ENCODE results near the gene PCDHA6. TPM values are rescaled to one million over a fixed set of nuclear protein-coding genes. Genes with fewer than 3 reads are reported as not detected.
"Not testable (repeated sequence)": the region's sequence is repeated elsewhere in the genome, so short reads cannot be mapped to it uniquely, and the experiment has no call there.

PCDHA6 gene
- total and polyA plus RNA-seq, 12 donors: 0.14 to 0.31 (median 0.18) TPM; not detected in 9

GRCh38 chr5:140833993-140834392 lies 6.2 kb downstream of the PCDHA6 start, which contains the start of gene PCDHA7:
PCDHA7 (plus strand) TSS chr5:140834269; CDS start chr5:140834384, 115 bp downstream.
- no peaks in the 10 kb centered on the region for H3K36me3 ChIP-seq
- WGBS, 2 donors: 6 to 12% methylated on average over 8 of the region's 8 CpGs
- DNase-seq (no peak), ATAC-seq (no peak)
- H3K27me3 ChIP-seq: peaks cover 0 to 93% (median 54%) of the 10 kb centered on the region in 7 donors
- peaks cover 0 to 62% (median 20%) of the 10 kb centered on the region in 11 donors for H3K9me3 ChIP-seq
- intact Hi-C loops (cut with DNase I): loop anchor here in 2 of 10 donors (5.0 to 10.0 kb wide), 2 partner anchors 208 to 211 kb away; no protein-coding TSS in a partner anchor
- no peak within 1 kb of the TSS for H3K27ac ChIP-seq
- TF ChIP-seq CTCF (IDR thresholded peaks at IDR 0.05): peak in 3 of 9 donors; percentile 18 to 37 (median 24)
- H3K4me3 ChIP-seq: peak within 1 kb of the TSS in 2 of 10 donors; percentile 32 to 38
- no peaks in the 10 kb centered on the region for H3K4me1 ChIP-seq

DNA sequence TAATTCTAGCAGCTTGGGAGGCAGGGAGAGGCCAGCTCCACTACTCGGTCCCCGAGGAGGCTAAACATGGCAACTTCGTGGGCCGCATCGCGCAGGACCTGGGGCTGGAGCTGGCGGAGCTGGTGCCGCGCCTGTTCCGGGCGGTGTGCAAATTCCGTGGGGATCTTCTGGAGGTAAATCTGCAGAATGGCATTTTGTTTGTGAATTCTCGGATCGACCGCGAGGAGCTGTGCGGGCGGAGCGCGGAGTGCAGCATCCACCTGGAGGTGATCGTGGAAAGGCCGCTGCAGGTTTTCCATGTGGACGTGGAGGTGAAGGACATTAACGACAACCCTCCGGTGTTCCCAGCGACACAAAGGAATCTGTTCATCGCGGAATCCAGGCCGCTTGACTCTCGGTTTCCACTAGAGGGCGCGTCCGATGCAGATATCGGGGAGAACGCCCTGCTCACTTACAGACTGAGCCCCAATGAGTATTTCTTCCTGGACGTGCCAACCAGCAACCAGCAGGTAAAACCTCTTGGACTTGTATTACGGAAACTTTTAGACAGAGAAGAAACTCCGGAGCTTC lies 6.8 kb downstream of the PCDHA6 start:
- not testable (repeated sequence) for H3K27ac ChIP-seq, H3K4me1 ChIP-seq, H3K36me3 ChIP-seq, ATAC-seq, DNase-seq
- Histone ChIP-seq H3K27me3 (peaks cover 0 to 93% (median 55%) of the 10 kb centered on the region in 7 donors), H3K4me3 (peak overlapping the region in 2 of 10 donors; percentile 32 to 38), H3K9me3 (peaks cover 0 to 59% (median 15%) of the 10 kb centered on the region in 11 donors)
- 16 to 19% methylated on average over 23 to 26 of the region's 38 CpGs for whole genome bisulfite sequencing, 2 donors
- intact Hi-C loops (cut with DNase I): loop anchor here in 2 of 10 donors (5.0 to 10.0 kb wide), 2 partner anchors 208 to 210 kb away; no protein-coding TSS in a partner anchor

DNA sequence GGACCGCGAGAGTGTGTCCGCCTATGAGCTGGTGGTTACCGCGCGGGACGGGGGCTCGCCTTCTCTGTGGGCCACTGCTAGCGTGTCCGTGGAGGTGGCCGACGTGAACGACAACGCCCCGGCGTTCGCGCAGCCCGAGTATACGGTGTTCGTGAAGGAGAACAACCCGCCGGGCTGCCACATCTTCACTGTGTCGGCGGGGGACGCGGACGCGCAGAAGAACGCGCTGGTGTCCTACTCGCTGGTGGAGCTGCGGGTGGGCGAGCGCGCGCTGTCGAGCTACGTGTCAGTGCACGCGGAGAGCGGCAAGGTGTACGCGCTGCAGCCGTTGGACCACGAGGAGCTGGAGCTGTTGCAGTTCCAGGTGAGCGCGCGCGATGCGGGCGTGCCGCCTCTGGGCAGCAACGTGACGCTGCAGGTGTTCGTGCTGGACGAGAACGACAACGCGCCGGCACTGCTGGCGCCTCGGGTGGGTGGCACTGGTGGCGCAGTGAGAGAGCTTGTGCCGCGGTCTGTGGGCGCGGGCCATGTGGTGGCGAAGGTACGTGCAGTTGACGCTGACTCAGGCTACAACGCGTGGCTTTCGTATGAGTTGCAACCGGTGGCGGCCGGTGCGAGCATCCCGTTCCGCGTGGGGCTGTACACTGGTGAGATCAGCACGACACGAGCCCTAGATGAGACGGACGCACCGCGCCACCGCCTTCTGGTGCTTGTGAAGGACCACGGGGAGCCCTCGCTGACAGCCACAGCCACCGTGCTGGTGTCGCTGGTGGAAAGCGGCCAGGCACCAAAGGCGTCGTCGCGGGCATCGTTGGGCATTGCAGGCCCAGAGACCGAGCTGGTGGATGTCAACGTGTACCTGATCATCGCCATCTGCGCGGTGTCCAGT lies 8.1 kb downstream of the PCDHA6 start:
- TF ChIP-seq CTCF (IDR thresholded peaks at IDR 0.05): no peak
- H3K4me3 ChIP-seq: no peak overlapping the region
- DNase-seq (no peak), ATAC-seq (no peak)
- WGBS, 2 donors: 30 to 39% methylated on average over 103 of the region's 103 CpGs
- no peak overlapping the region for H3K27ac ChIP-seq
- no peaks in the 10 kb centered on the region for H3K4me1 ChIP-seq
- intact Hi-C loops (cut with DNase I): loop anchor here in 1 of 10 donors (10.0 kb wide), 1 partner anchor 209 kb away; no protein-coding TSS in a partner anchor
- H3K9me3 ChIP-seq: peaks cover 0 to 58% (median 7%) of the 10 kb centered on the region in 11 donors
- H3K27me3 ChIP-seq: peaks cover 0 to 93% (median 60%) of the 10 kb centered on the region in 7 donors
- no peaks in the 10 kb centered on the region for H3K36me3 ChIP-seq

DNA sequence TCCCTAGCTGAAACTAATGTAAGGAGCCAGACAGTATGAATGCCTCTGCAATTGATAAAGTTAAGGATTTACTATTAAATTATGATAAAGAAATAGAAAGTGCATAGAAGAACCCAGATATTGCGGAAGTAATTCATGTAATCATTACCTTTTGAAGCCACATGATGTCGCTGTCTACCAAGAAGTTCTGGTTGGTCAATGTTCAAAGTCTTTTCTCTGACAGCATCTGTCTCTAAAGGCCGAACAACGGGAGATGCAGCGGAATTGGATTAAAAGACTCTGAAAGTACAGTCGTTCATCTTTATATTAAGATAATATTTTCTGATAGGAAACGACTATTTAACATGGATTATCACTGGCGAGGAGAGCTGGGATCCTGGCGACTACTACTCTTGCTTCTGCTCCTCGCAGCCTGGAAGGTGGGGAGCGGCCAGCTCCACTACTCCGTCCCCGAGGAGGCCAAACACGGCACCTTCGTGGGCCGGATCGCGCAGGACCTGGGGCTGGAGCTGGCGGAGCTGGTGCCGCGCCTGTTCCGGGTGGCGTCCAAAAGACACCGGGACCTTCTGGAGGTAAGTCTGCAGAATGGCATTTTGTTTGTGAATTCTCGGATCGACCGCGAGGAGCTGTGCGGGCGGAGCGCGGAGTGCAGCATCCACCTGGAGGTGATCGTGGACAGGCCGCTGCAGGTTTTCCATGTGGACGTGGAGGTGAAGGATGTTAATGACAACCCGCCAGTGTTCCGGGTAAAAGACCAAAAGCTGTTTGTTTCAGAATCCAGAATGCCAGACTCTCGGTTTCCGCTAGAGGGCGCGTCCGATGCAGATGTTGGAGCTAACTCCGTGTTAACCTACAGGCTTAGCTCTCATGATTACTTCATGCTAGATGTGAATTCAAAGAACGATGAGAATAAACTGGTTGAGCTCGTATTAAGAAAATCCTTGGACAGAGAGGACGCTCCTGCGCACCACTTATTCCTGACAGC lies 13.5 kb downstream of the PCDHA6 start, which contains the start of gene PCDHA8:
PCDHA8 (plus strand) TSS at position 210 of the 985 bp plus-strand sequence; CDS start at position 345, 135 bp downstream.
- peak in 3 of 9 donors; percentile 3 to 20 (median 14) for TF ChIP-seq CTCF (IDR thresholded peaks at IDR 0.05)
- 16 to 21% methylated on average over 42 to 47 of the region's 47 CpGs for WGBS, 2 donors
- DNase-seq (no peak), ATAC-seq (no peak)
- Histone ChIP-seq H3K4me1 (no peaks in the 10 kb centered on the region), H3K27ac (no peak within 1 kb of the TSS), H3K27me3 (peaks cover 0 to 92% (median 36%) of the 10 kb centered on the region in 7 donors), H3K36me3 (no peaks in the 10 kb centered on the region), H3K4me3 (no peak within 1 kb of the TSS), H3K9me3 (peaks cover 0 to 57% (median 8%) of the 10 kb centered on the region in 11 donors)
- intact Hi-C loops (cut with DNase I): no loop called here
